C4-2B (cell line): Measurements from ENCODE around the gene TMEM131L.

Experiments used
- CTCF ChIP-seq: fragments of 450-650 bp; conservative IDR thresholded peaks from 2 replicates; pipeline ENCODE4 v1.5.1; 2017; ENCODE audit warnings: mild to moderate bottlenecking
- ZFX ChIP-seq: fragments of 450-650 bp; IDR thresholded peaks from 2 replicates; pipeline ENCODE4 v1.6.1; 2017

- no peak for TF ChIP-seq CTCF
- TF ChIP-seq ZFX, result no peak
Observed at GRCh38 chr4:153458969-153459368, 7.2 kb upstream of the TMEM131L start.
